HG03469 (cell line): ENCODE data around the gene CREB5.

Experiments used
- ATAC-seq: cut with Tn5 transposase; IDR thresholded peaks from one replicate; pipeline ENCODE4 v1.9.1; 2021; ENCODE audit warnings: mild to moderate bottlenecking, moderate library complexity, moderate number of reproducible peaks; ENCODE audit not compliant: unreplicated experiment

The CREB5 gene

DNA sequence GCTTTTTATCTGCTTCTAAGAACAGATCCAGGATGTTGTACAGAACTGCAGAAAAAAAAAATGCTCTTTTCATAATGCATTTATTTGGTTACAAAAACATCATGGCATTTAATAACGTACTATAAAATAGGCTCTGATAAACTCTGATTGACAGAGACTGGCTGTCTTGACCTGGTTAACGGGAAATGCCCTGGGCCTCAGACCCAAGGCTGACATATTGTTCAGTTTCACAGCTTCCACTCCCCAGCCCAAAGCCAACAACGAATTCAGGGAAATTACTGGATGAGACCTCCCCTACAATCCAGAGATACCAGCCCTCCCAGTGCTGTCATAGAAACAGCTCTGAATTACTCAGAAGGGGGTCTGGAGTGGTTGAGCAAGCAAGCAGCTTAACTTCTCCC is 260.1 kb downstream of the CREB5 start:
- no peak for ATAC-seq

DNA sequence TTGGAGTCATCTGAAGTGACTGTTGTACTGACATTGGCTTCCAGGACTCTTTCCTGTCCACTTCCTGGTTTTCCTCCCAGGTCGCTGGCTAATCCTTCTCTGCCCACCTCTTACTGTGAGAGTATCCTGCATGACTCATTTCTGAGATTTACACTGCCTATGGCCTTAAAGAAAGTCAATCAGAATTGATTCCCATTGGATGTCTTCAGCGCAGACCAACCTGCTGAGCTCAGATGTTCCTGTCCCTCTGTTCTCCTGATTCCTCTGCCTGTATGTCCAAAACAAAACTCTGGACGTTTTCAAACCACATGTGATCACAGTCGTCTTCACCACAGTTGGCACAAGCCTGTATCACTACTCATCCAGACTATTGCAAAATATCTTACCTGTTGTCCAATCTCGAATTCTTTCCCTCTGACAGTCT is 262.1 kb downstream of the CREB5 start:
- ATAC-seq = no peak

DNA sequence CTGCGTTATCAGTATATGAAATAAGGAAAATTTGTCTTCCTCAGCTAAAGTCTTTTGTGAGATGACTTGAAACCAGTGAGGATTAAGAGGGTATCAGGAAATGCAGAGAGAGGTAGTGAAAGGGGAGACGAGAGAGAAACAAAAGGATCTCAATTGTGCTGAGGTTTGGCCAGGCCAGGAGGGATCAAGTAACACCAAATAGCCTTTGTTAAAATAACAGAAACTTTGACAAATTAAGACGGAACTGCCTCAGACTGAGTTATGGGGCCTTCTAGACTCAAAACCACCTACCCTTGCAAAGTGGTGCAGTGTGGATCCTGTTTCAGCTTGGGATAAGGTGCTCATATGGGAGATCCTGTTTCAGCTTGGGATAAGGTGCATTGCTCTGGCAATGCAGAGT is 263.1 kb downstream of the CREB5 start:
- no peak for ATAC-seq

DNA sequence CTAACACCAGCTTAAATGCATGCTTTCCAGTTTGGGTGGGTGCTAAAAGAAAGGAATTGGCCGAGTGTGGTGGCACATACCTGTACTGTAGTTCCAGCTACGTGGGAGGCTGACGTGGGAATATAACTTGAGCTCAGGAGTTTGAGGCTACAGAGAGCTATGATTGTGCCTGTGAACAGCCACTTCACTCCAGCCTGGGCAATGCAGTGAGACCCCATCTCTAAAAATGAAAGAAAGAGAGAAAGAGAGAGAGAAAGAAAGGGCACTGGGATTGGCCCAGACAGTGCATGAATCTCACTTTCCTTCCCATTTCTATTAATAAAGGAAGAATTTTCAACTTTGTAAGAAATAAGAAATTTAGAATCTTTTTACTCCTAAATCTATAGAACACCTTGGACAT is 265.4 kb downstream of the CREB5 start:
- ATAC-seq = no peak

DNA sequence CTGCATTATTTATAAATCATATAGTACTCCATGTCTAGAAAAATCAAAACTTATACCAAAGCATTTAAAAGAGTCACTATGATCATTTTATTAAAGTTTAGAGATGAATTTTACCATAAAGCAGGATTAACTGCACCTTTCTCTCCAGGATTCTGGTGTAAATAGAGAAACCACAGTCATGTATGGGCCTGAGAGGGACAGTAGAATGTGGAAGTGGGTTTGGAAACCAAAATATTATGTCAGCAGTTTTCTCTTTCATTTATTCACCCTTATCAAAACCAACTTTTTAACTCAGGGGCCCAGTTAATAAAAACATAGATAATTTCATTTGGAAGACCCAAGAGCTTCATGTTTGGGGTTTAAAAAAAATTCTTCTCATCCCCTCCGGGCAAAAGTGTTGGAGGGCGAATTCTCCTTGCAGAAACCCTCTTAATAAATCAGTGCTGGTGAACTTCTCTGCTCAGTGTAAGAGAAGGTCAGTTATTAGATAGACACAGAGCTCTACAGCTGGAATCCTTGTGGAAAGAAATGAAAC is 266.2 kb downstream of the CREB5 start:
- no peak for ATAC-seq

DNA sequence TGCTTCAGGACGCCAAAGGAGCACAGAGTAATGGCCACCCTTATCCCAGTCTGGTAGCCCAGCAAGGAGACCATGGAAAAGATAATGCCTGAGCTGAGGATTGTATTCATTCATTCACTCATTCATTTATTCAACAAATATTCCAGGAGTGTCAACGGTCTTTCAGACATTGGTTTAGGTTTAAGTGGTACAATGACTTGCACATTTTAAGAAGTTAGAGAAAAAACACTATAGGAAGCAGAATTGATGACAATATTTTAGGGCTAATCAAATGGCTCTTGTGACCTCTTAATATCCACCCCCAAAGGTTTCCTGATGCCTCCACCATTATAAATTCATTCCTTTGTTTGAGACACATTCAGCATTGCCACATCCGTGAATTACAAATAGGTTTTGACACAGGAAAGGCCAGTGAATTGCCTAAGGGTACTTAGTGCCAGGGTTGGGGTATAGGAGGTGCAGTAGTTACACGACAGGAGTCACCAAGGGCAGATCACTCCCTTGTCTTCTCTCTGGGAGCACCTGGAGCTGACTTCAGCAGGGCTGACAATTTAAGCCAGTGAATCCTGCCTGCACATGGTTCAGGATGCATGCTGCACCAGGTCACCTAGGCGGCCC is 269.5 kb downstream of the CREB5 start:
- ATAC-seq = no peak

DNA sequence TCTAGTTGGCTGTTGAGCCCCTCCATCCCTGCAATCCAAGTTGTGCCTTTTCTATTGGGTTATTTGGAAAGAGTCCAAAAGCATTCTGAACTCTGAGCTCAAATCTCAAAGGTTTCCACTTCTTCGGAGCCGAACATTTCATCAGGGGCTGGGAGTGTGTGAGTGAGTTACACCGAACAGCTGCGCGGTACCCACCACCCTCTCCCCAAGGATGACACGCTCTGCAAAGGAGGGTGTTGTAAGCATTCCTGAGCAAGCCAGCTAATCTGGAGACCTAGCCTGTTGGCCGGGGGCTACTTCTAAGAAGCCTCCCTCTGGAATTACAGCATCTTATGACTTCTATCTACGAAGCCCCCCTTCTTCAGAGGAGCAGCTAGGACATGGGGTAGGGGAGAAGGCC is 270.5 kb downstream of the CREB5 start:
- no peak for ATAC-seq

DNA sequence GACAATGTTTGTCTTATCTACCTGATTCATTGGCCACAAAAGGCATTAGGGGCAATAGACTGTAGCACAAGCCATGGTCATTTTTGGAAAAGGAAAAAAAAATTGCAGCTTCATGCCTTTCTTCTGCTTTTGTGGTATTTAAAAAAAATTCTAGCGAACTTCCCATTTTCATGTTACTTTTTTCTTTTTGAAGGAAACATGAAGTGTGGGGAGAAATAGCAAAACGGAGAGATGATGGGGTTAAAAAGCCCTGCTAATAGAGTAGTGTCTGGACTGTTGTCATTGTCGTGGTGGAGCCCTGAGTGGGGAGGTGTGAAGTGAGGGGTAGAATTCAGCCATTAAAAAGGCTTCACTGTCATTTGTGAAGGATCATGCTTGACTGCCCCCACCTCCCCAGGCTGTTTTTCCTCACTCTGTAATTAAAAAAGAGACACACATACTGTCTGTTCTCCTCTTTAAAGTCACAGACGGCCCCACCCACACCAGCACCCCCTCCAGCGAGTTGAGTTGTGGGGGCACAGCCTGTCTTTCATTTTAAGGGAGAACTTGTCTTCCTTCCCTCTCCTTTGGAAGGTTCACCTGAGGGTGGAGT is 272.4 kb downstream of the CREB5 start:
- no peak for ATAC-seq

DNA sequence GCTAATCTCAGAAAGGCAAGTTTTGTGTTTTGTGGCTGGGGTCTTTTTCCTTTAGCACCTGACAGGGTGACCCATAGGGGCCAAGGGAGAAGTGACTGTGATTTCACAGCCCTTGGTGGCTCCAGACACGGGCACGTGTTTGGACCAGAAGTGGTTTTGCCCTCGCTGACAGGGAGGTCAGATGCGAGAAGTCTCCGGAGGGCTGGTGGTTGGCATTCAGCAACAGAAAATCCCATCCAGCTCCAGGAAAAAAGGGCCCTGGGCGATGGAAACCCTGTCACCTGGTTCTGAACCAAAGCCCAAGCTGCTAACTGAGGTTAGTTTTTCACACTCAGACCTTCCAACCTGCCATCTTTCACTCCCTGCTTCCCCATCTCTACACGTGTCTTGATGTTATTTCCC is 272.9 kb downstream of the CREB5 start:
- ATAC-seq = no peak

DNA sequence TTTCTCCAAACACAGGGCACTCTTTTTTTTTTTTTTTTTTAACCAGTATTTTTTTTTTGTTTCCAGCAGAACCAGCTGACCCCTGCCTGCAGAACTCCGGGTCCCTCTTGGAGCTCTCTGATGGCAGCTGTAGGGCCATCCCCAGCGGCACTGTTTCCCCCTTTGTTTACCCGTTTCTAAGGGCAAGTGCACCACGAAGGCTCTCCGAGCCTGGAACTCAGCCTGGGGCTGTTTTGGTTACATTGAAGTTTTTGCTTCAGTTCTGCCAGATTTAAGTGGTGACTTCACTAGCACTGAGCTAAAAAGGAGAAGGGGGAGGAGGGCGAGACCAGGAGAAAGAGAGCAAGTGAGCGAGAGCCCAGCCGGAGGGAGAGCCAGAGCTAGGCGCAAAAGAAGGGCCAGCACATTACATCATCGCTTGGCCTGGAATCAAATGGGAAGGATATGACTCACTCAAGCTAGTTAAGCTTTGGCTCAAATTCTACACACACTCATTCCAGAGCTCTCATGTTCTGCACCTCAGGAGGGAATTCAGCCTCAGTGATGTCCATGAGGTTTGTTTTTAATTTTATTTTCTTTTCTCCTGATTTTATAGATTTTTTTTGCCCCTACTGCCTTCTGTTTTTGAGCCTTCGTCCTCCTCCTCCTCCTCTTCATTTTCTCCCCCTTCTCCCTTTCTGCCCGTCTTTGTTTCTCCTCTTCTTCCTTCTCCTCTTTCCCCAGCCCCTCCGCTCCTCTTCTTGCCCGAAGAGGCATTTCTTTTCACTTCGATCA is 273.5 kb downstream of the CREB5 start:
- no peak for ATAC-seq

DNA sequence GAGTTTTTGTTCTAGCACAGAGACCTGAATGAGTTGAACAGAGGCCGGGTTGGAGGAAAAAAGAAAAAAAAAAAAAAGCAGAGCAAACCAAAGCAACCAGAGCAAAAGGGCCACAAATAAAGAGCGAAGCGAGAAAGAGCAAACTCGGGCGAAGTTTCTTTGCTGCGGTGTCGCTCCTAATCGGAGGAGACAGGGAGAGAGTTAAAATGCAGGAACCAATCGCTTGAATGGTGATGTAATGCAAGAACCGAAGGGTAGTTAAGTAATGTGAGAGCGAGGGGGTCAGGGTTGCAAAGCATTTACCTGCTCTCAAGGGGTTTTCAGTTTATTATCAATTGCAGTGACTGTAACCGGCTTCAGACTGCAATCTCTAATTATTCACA is 274.1 kb downstream of the CREB5 start:
- no peak for ATAC-seq

DNA sequence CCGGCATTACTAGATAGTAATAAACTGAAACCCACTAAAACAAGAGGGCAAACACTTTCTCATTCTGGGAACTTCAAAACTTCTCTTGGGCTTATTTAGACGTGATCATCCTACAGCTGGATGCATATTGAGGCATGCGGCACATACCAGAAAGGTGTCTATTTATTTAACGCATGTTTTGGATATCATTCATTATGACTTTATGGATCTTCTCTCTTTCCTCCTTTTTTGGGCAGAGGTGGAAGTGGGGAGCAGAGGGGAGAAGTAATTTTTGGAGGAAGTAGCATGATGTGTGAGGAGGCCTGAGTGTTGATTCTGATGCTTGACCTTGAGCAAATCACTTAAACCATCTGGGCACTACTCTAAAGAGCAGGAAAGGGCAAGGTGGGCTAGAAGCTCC is 275.2 kb downstream of the CREB5 start:
- no peak for ATAC-seq

DNA sequence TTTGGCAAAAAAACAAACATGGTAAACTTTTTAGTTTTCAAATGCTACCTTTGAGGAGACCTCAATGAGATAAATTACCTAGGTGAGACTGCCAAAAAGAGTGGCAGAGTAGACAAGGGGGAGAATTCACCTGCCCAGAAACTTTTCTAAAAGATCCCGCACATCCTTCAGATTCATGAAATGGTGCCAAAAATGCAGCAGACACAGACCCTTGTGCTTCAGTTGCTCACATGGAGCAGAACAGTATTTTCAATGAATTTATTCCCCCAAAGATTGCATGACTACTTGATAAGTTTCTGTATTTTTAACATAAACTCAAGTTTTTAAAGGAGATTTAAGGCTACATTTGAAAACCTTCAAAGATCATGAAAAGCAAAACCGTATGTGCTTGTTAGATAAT is 275.9 kb downstream of the CREB5 start:
- no peak for ATAC-seq

DNA sequence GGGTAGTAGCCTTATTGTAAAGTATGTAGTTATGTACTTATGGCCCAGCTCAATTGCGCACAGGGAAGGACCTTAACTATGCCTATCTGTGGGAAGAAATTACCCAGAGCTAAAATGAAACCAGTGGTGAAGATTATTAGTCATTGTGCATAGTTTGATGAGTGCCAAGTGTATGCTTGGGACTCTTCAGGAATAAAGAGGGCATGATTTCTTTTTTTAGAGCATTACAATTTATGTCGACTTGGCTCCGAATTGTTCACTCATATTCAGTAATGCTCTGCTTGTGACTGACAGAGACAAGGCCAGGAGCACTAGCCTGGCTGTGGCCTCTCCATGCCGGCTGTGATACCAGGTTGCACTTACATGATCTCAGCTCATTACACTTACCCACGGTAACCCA is 276.3 kb downstream of the CREB5 start:
- ATAC-seq = no peak

DNA sequence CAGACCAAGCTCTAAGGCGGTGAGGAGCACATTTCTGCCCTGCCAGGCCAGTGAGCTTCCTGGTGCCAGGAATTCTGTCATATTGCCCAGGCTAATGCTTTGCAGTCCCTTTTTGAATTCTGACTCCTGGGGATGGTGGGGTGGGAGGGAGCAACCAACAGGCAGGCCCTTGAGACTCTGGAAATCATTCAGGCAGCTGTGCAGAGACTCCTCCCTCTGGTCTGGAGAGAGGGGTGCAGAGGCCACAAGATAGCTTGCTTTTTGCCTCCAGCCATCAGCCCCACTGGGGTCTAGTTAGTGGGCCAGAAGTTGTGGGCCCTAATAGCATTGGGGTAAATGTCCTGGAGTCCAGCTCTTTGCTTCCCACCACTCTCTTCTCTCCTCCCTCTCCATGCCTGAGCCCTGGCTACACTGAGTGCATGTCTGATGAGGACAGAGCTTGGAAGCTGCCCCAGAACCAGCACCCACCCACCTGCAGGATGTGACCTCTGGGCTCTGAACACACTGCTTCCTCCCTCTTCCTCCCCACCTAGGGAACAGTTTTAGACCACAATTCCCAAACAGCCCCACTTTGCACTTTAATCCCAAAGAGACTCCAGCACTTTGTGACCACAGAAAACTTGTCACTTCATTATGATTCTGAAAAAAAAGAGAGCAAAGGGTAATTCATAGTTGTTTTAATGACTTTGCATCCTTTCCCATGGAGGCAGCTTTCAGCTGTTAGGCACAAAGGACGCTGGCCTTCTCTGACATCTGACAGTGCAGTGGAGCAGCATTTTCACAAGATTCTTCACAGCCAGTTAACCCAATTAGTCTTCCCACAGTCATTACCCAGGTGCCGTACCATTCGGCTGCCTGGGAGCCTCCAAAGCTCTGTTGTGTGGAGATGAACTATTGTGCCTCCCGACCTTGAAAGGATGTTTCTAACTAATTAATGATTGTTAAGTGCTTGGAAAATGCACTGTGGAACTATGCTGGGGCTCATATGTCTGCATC is 283.3 kb downstream of the CREB5 start:
- no peak for ATAC-seq

DNA sequence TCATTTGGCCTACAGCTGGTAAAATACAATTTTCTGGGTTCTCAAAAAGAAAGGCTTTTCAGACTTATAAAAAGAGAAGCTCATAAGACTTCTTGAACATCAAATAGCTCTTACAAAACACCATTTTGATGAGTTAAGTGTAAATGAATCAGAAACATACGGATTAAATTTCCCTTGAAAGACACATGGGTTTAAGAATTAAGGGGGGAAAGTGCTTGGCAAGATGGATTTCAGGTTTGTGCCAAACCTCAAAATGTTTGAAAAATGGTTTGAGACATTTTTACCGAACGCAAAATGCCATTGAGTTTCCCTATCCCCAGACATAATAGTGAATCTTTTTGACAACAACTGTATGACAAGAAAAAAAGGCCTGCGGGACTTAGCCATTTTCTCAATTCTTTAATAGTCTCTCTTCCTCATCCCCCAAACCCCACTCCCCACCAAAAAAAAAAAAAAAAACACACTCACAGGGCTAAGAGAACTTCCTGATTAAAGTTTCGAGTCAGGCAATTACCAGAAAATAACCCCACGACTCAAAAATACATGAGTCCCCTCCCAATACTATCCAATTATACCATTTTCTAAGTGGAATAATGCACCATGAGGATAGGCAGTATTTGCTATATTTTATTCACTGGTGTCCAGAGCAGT is 285.7 kb downstream of the CREB5 start:
- ATAC-seq = no peak

DNA sequence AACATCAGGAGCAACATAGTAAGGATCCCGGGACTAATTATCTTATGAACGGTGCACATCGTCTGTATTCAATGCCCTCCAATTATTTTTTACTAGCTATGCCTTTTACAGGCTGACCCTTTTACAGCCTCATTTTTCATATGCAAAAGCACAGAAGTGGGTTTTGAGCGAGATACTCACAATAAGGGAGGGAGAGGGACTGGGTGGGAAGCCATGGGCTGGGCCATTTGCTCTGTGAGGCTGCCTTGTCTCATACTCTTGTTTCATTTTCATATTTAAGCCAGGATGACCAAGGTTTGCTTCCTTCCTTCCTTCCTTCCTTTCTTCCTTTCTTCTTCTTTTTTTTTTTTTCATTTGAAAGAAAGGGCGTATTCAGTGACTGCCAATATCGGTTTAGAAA is 286.5 kb downstream of the CREB5 start:
- ATAC-seq = no peak

DNA sequence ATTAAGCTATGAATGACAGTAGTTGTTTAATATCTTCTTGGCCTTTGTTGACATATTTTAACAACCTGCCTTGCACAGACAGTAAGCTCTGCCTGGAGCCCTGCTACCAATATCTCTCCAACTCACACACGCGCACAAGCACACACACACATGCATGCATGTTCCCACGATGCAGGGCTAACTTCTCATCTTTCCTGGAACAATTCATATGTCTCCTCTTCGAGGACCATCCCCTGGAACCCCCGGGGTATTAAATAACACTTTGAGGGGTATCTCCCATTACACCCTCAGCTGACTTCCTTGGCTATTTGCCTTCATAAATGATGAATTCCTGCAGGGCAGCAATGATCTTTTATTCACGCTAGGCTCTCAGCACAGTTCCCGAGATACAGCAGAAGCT is 287.8 kb downstream of the CREB5 start:
- ATAC-seq = no peak

DNA sequence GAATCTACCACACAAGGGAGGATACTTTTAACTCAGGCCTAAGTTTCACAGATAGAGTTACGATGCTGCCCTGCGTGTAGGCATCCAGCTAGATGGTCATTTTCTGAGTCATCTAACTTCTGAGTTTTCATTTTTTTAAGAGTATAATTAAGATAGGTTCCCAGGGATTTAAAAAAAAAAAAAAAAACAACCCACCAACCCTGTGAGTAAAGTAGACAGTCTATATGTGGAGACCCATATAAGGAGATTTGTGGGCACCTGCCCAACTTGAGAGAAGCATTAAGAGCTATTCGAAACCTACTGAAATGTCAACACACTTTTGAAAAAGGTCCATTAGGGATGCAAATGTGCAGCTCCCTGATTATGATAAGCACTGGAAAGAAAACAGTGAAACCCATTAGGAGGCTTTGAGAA is 288.5 kb downstream of the CREB5 start:
- no peak for ATAC-seq

DNA sequence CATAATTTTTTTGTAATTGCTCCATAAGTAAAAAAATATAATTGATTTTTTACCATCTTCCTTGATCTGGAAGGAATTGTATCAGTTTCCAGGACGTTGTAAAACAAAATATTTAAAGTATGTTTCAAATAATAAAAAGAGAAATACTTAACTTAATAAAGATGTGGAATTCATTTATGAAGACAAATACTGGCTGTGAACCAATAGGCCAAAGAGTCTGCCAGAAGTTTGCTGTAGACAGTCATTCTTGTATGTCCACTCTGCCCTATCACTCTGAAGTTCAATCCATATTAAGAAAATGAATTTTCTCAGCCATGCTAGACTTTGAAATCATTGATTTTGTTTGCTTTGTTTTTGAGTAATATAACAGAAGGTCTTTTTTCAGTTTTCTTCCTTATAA is 289.4 kb downstream of the CREB5 start:
- no peak for ATAC-seq
